Measurements from ENCODE around the gene PCBP3. TPM values are rescaled to one million over a fixed set of nuclear protein-coding genes. Genes with fewer than 3 reads are reported as not detected.

Gene PCBP3
- total RNA-seq, 1 donor from 2014 or later: 72.7 TPM

- no peak for DNase-seq
- no peak overlapping the region for H3K27ac Mint-ChIP-seq (ENCODE audit: unreplicated experiment)
- H3K36me3 Mint-ChIP-seq (ENCODE audit: unreplicated experiment): peaks cover 2% of the 10 kb centered on the region
- TF ChIP-seq CTCF (IDR thresholded peaks at IDR 0.05; ENCODE audit: partially characterized antibody, unreplicated experiment): no peak
- peaks cover 5% of the 10 kb centered on the region for H3K27me3 Mint-ChIP-seq (ENCODE audit: unreplicated experiment)
- peaks cover 4% of the 10 kb centered on the region for H3K9me3 Mint-ChIP-seq (ENCODE audit: unreplicated experiment)
- H3K4me3 Mint-ChIP-seq (ENCODE audit: unreplicated experiment): no peak overlapping the region
- H3K4me1 Mint-ChIP-seq (ENCODE audit: low read depth, unreplicated experiment): peaks cover 11% of the 10 kb centered on the region
Observed at GRCh38 chr21:45801989-45802388, 158.5 kb downstream of the PCBP3 start.

- DNase-seq: no peak
Observed at GRCh38 chr21:45802425-45802824, 158.9 kb downstream of the PCBP3 start.

GRCh38 chr21:45802956-45803617 is 159.6 kb downstream of the PCBP3 start:
- DNase-seq: no peak
- Mint-ChIP-seq H3K4me1 (ENCODE audit: low read depth, unreplicated experiment) (peaks cover 11% of the 10 kb centered on the region), H3K4me3 (ENCODE audit: unreplicated experiment) (no peak overlapping the region), H3K27ac (ENCODE audit: unreplicated experiment) (no peak overlapping the region), H3K36me3 (ENCODE audit: unreplicated experiment) (peaks cover 13% of the 10 kb centered on the region), H3K9me3 (ENCODE audit: unreplicated experiment) (peaks cover 6% of the 10 kb centered on the region), H3K27me3 (ENCODE audit: unreplicated experiment) (peaks cover 5% of the 10 kb centered on the region)
- no peak for TF ChIP-seq CTCF (IDR thresholded peaks at IDR 0.05; ENCODE audit: partially characterized antibody, unreplicated experiment)

More at GRCh38 chr21:45802425-45802824, 158.9 kb downstream of the PCBP3 start:
- no peak overlapping the region for H3K4me3 Mint-ChIP-seq (ENCODE audit: unreplicated experiment)
- H3K36me3 Mint-ChIP-seq (ENCODE audit: unreplicated experiment): peaks cover 7% of the 10 kb centered on the region
- peaks cover 4% of the 10 kb centered on the region for H3K9me3 Mint-ChIP-seq (ENCODE audit: unreplicated experiment)
- TF ChIP-seq CTCF (IDR thresholded peaks at IDR 0.05; ENCODE audit: partially characterized antibody, unreplicated experiment): no peak
- H3K27me3 Mint-ChIP-seq (ENCODE audit: unreplicated experiment): peaks cover 5% of the 10 kb centered on the region
- H3K4me1 Mint-ChIP-seq (ENCODE audit: low read depth, unreplicated experiment): peaks cover 11% of the 10 kb centered on the region
- no peak overlapping the region for H3K27ac Mint-ChIP-seq (ENCODE audit: unreplicated experiment)

GRCh38 chr21:45803618-45804340 is 160.3 kb downstream of the PCBP3 start:
- Mint-ChIP-seq H3K4me1 (ENCODE audit: low read depth, unreplicated experiment) (peaks cover 11% of the 10 kb centered on the region), H3K27ac (ENCODE audit: unreplicated experiment) (no peak overlapping the region), H3K9me3 (ENCODE audit: unreplicated experiment) (peaks cover 11% of the 10 kb centered on the region)

More at GRCh38 chr21:45803618-45804340, 160.3 kb downstream of the PCBP3 start:
- DNase-seq: no peak
- TF ChIP-seq CTCF (IDR thresholded peaks at IDR 0.05; ENCODE audit: partially characterized antibody, unreplicated experiment): no peak
- Mint-ChIP-seq H3K4me3 (ENCODE audit: unreplicated experiment) (no peak overlapping the region), H3K27me3 (ENCODE audit: unreplicated experiment) (peaks cover 5% of the 10 kb centered on the region), H3K36me3 (ENCODE audit: unreplicated experiment) (peaks cover 14% of the 10 kb centered on the region)
